Urothelium cell line (cell line): Measurements from ENCODE around the gene WWOX.

ENCODE experiments used
- DNase-seq: peaks from one replicate; pipeline ENCODE4 v3.0.0; 2011; ENCODE audit warnings: low spot score, mixed read lengths
- FAIRE-seq: peaks from 2 replicates; lab custom pipeline; 2011; peaks lifted over from hg19 to GRCh38; lab: Jason Lieb, UNC

The WWOX gene

DNA sequence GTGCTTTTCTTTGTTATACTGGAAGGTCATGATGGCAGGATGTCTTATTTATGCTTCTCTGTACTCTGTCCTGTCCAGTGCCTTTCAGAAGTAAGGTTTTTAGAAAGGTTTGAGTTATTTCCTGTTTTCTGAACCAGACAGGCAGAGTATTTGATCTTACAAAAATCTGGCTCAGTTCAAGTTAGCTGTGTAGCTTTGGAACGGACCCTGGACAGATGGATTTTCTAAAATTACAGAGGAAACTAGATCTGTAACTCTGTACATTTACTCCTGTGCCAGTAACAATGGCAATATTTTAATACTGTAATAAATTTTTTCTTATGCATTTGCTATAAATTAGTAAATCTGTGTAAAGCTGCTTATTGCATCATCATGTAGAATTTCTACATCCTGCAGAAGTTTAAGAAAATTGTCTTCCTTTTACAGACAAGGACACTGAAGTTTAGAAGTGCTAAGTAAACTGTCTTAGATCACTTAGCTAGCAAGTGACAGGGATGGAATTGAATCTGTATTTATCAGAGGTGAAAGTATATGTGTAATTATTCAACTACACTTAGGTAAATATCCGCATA is 347.6 kb downstream of the WWOX start:
- no peak for FAIRE-seq
- DNase-seq, result no peak

DNA sequence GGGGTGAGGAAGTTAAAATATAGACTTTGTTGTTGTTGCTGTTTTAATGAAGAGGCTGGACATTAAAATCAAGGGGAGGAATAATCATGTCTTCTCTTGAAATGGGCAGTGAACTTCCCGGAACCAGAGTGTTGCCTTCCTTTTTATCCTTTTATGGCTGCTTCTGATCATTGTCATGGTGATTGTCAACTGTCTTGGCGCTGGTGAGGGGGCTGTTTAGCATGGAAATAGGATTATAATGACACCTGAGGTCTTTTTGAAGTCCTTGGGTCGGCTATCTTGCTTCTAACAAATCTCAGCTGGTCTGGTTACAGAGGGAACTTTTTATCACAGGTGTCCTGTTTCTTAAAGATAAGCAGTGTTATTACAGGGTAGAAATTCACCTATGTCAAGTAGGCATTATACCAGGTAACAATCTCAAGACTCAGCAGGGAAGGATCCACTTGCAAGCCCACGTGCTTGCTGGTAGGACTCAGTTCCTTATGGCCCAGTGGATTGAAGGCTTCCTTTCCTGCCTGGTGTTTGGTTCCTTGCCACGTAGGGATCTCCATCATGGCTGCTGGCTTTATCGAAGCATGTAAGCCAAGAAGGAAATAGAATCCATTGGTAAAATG is 349.3 kb downstream of the WWOX start:
- DNase-seq, result no peak
- FAIRE-seq, result no peak

DNA sequence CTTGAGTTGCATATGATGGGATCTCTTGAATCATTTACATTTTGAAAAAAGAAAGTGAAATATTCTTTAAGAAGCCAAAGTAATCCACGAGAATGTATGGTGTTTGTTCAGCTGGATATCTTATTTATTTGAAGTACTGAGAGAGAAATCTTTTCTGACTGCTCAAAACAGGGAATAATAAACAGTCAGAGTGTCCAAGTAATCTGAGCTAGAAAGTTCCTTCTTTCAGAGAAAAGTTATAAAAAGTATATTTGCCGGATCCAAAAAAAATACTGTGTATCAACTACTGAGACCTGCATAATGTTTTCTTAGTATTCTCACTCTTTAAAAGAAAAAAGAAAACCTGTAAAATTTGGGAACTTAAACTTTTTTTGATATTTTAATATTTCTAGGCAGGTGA is 350.8 kb downstream of the WWOX start:
- DNase-seq, result no peak
- FAIRE-seq, result no peak

DNA sequence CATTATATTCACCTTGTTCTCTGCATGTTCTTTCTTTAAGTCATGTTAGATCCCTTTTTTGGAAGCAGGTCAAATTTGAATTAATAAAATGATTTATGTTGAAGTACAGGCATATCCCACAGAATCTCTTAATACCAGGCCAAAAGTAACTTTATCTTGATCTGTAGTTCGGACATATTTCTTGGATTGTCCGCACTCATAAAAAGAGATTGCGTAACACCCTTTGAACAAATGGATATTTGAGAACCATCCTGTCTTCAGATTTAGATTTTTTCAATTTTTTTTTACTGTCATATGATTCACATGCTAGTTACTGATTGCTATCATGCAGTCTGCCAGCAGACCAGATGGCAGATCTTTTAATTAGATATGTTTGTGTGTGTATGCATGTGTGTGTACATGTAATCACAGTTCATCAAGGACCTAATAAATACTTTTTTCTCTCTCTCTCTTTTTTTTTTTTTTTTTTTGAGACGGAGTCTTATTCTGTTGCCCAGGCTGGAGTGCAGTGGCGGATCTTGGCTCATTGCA is 352.6 kb downstream of the WWOX start:
- DNase-seq (no peak), FAIRE-seq (no peak)

DNA sequence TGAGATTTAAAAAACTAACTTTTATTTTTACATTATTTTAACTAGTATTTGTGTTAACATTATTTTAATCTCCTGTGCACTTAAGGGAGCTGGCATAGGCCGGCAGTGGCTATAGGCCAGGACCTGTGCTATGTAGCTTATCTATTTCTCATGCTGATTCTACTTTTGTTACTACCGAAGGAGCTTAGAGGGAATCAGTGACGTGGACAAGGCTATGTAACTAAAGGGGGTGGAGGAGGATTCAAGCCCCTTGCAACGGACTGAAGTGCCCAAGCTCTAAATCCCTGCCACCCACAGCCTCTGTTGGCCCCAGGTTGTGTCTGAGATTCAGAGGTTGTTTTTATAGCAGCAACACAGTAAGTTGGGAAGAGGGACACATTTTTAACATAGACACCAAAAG is 356.4 kb downstream of the WWOX start:
- FAIRE-seq, result no peak
- no peak for DNase-seq

DNA sequence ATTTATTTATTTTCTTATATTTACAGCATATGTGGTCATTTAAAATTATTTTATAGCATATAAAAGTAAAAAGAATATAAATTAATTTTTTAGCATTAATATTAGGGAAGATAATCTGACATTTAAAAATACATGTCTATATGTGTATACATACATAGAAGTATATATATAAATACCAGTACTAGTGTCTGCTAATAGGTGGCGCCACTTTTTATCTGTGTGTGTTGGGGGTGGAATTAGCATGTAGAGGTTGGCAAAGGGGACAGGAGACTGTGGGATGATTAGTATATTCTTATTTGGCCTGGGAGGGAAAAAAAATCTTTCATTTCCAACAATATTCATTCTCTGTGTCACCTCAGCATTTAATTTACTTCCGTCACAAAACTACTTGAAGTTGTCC is 359.1 kb downstream of the WWOX start:
- no peak for FAIRE-seq
- DNase-seq, result no peak

DNA sequence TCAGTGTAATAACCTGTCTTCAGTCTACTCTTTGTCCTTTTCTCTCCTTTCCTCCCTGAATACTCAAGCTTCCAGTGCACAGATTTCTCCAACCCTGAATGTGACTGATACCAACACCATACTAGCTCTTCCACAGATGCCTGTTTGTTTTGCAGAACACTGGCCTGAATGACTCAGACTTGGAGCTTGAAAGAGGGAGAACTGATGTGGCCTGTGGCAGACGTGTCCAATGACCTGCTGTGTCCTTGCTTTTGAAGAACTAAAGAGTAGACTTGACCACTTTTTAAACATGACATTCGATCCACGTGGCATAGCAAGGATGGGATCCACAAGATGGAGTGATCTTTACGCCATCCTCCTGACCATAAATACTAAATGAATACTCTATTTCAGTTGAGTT is 361.0 kb downstream of the WWOX start:
- no peak for DNase-seq

DNA sequence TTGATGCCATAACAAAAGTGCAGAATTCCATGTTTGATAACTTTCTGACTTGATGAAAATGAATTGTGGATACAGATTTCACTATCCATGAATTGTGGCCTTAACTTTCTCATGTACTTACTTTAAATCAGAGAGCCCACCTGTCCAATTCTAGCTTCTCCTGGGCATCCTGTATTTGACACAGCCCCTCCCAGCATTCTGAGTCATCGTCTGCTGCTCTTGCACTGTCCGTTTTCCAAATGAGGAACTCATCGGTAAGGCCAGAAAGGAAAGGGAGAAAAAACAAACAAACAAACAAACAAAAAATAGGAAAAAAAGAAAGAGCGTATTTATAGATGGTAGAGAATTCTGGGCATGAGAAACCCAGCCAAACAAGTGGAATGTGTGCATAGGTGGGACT is 361.6 kb downstream of the WWOX start:
- FAIRE-seq (no peak), DNase-seq (no peak)

More for the DNA sequence above, 361.0 kb downstream of the WWOX start:
- no peak for FAIRE-seq

DNA sequence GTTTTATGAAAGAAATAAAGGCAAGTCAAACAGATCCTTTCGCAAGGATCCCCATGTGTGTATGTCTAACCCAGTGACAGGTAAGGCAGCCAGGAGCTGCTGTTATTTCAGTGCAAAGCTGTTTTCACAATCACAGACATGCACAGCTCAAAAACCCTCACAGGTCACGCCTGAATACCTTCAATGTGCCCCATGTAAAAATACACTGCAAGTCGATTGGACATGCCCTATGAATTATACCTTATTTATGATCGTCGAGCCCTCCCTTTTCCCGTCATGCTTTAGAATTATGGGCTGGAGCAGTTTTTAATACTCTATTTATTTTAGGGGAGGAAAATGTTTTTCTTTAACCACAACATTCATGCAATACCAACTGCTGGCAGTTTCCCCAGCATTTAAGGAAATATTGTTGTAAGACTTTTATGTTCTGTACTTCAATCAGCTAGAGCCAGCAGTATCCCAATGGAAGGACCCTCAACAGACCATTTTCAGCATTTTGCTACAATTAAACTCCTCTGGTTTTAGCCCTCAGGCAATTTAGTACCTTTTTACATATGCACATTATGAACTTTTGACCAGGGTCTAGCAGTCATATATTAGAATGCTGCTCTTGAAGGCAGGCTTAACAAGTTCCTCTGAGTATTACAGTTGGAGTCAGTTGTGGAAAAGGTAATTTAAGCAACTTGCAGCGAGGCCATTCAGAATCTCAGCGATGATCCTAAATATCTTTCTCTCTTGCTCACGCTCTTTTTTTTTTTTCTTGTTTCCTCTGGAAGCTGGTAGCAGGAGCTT is 362.2 kb downstream of the WWOX start:
- no peak for DNase-seq
- FAIRE-seq, result no peak

DNA sequence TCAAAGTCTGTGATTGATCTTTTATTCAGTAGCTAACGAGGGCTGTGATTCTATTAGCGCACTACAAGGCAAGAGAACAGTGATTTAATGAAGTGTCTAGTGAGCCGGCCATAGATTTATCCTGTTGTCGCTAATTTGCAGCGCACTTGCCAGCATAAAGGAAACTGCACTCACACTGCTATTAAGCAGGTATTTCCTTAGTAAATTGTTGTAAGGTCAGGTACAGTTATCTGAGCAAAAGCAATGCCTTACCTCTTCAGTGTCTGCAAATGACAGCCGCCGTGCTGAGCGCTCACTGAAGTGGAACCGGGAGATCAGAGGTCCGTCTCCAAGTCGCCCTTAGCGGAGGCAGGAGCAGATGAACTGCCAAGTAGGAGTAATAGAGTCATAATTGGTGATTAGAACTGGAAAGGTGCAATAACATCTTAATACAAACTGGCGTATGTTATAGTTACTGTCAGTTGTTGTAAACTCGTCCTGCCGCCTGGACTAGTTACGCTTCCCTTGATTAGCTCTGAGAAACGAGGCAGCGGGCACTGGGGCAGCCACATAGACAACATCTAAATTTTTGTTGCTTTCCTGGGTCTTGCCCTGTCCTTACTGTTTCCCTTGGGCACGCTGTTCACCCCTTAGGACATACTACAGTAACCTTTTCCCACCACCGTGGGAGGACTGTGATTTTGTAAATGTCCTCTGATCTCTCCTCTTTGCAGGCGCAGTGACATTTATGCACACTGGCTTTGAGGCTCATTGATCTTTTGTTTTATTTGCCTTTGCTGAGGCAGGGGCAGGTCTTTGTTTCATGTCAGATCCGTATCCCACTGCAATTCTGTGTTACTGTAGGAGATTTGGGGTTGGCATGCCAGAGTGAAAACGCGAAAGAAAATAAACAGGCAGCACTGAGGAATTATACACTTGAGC is 363.1 kb downstream of the WWOX start:
- FAIRE-seq (no peak), DNase-seq (no peak)

DNA sequence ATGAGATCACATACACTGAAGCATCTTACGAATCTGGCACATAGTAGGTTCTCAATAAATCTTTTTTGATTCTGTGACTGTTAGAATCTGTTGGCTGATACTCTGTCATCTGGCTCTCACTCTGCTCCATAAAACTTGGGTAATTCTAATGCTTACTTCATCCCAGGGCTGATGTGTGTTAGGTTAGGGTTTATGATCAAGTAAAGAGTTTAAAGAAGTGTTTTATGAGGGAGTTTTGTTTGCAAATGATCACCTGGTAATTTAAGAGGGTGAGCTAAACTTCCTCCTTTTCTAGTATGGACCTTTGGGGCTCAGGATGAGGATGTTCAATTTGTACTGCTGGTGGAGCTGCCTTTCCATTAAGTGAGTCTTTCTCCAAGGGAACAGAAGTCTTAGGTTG is 364.1 kb downstream of the WWOX start:
- no peak for DNase-seq
- FAIRE-seq, result no peak

DNA sequence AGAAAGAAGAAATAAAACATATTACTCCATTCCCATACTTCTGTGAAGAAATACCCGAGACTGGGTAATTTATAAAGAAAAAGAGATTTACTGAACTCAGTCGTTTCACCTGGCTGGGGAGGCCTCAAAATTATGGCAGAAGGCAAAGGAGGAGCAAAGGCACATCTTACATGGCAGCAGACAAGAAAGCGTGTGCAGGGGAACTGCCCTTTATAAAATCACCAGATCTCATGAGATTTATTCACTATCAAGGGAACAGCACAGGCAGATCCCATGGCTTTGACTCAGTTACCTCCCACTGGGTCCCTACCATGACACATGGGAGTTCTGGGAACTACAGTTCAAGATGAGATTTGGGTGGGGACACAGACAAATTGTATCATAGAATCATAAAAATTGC is 365.4 kb downstream of the WWOX start:
- no peak for FAIRE-seq

DNA sequence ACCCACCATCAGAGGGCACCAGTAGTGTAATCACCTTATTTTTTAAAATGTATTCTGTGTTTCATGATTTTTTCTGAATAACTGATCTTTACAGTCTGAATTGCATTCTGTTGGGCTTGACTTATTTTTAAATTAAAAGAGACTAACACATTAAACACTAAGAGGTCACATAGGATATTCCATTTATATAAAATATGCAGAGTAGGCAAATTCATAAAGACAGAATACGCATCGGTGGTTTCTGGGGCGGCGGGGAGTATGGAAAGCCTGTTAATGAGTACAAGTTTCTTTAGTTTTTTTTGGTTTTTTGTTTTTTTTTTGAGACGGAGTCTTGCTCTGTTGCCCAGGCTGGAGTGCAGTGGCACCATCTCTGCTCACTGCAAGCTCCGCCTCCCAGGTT is 366.3 kb downstream of the WWOX start:
- no peak for FAIRE-seq
- no peak for DNase-seq

More for the DNA sequence above, 365.4 kb downstream of the WWOX start:
- DNase-seq, result no peak

DNA sequence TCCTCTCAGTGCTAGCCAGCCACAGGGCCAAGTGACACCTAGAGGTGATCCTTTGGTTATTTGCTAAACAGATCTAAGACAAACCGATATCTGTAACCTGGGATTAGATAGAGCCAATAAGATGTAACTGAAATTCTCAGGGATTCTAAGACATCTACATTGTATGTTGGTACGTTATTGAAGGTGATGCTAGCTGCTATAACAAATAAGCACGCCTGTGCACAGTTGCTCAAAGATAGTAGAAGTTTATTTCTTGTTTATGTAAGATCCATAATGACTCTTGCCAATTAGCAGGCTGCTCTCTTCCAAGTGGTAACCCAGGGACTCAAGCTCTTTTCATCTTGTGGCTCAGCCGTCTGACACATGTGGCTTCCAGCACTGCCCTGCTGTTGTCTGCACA is 370.3 kb downstream of the WWOX start:
- DNase-seq, result no peak
- FAIRE-seq, result no peak

DNA sequence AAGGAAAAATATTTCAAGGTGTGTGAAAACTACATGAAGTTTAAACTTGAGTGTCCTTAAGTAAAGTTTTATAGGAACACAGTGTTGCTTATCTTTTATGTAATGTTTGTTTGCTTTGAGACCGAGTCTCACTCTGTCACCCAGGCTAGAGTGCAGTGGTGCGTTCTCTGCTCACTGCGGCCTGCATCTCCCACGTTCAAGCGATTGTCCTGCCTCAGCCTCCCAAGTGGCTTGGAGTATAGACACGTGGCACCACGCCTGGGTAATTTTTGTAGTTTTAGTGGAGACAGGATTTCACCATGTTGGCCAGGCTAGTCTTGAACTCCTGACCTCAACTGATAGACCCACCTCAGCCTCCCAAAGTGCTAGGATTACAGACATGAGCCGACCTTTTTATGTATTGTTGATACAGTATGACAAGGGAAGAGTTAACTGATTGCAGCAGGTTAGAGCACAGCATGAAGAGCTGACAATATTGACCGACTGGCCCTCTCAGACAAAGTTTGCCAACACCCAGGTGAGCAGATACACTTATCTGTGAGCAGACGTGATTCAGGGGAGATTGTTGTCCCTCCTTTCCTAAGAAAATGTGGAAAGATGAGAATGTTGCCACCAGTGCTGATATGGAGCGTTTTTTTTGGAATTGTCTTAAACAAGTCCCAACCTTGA is 373.7 kb downstream of the WWOX start:
- DNase-seq (no peak), FAIRE-seq (no peak)

DNA sequence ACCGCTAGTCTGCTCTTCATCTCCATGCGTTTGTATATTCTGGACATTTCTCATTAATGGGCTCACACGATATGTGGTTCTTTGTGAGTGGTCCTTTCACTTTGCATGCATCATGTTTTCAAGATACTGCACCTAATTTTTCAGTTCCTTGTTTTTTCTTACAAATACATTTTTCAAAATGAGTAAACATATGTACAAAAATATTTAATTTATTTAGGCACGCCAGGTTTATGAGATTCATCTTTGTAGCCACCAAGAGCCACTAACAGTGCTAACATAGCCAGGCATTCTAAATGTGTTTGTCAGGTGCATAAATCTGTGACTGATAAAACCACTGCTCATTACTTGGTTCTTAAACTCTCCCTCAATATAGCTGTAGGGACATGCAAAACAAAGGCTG is 375.3 kb downstream of the WWOX start:
- no peak for FAIRE-seq
- no peak for DNase-seq

DNA sequence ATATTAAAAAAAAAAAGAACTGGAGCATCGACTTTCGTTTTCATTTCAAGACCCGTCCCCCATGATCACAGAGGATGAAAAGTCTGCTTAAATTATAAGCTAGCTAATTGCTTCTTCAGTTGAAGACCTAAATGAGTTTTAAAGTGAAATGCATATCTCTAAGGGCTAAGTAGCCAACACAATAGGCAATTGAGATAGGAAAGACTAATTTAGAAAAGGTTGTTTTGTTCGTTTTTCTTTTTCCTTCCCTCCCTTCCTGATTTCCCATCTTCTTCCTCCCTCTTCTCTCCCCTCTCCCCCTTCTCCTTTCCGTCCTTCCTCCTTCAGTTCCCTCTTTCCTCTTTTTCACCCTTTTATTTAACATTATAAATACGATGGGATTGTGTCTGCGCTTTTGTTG is 377.2 kb downstream of the WWOX start:
- FAIRE-seq, result no peak
- no peak for DNase-seq

DNA sequence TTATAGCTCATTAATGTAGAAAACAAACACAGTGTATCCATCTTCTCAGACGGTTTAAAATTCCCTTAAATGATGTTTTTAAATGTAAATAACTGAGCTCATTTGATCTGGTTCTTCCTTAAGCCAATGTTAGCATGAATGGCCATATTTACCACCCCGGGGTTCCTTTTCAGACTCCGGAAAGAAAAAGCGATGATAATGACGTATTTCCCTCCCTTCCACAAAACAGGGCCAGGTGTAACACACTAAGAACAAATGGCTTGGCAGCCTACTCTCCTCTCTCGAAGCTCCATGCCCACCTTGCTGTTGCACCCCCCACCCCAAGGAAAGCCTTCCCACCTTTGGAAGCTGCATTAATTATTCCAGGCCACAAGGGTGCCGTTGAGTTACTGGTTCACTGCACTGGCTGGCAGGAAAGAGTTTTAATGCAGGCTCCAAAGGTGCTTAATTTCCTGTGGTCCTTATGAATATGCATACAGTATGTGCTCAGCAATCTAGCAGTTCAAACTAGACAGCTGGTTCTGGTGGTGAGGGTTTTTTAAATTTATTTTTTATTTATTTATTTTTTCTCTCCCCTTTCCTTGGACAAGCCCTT is 378.9 kb downstream of the WWOX start:
- DNase-seq (peak; percentile 12), FAIRE-seq (no peak)

DNA sequence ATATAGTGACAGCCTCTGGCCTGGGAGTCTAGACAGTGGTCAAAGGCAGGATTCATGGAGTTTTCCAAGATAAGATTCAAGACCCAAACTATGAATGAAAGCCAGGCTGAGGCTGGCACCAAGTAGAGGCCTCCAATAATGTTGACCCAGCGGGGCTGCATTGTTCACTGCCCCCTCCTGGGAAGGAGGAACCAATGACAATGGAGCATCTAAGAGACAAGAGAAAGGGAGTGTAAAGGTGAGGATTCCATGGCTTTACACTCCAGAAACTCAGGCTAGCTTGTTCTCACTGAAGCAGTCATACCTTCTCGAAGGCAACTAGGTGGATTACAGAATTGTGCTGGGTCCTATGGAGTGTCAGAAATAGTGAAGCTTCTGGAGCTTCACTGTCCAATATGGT is 380.3 kb downstream of the WWOX start:
- DNase-seq (no peak), FAIRE-seq (no peak)

DNA sequence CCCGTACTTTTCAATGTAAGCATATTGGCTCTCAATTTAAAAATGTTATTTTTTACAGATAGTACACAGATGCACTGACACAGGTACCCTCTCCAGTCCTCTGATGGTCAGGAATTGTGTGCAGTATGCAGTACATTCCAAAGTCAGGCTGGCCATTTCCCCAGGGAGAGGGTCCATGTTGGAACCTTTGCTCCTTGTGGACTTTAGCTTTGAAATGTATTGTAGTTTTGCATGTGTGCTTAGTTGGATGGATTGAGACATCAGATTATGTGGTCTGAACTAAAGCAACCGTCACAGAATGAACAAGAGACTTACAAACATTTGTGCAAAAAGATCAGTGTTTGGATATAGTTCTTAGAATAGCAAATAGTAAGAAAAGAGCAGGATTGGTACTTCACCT is 381.1 kb downstream of the WWOX start:
- FAIRE-seq, result no peak
- DNase-seq, result no peak
